Astrocyte (in vitro differentiated cells and primary cell): ENCODE data around the gene ZNF407. TPM values are rescaled to one million over a fixed set of nuclear protein-coding genes. Genes with fewer than 3 reads are reported as not detected.

ENCODE experiments used
- DNase-seq: peaks from one replicate; pipeline ENCODE4 v3.0.0-alpha.2; 2010; ENCODE audit warnings: low read depth
- FAIRE-seq: peaks from 2 replicates; lab custom pipeline; 2011; peaks lifted over from hg19 to GRCh38; lab: Jason Lieb, UNC
- H2AFZ ChIP-seq: 2 replicates; pipeline ENCODE4 v1.6.0; 2012; ENCODE audit warnings: low read depth, low read length, inconsistent platforms
- H3K27ac ChIP-seq: 2 replicates; pipeline ENCODE4 v1.5.1; 2011; ENCODE audit warnings: low read depth, low read length, inconsistent platforms
- H3K27me3 ChIP-seq: 2 replicates; pipeline ENCODE4 v1.6.0; 2011; ENCODE audit warnings: low read length, inconsistent platforms; ENCODE audit not compliant: insufficient read depth
- H3K36me3 ChIP-seq: 2 replicates; pipeline ENCODE4 v1.5.1; 2011; ENCODE audit warnings: low read length, inconsistent platforms; ENCODE audit not compliant: insufficient read depth
- H3K4me1 ChIP-seq: 2 replicates; pipeline ENCODE4 v1.5.1; 2011; ENCODE audit warnings: low read length, inconsistent platforms; ENCODE audit not compliant: insufficient read depth
- H3K4me2 ChIP-seq: 2 replicates; pipeline ENCODE4 v1.6.0; 2012; ENCODE audit warnings: low read length, inconsistent platforms
- H3K4me3 ChIP-seq: 2 replicates; pipeline ENCODE4 v1.5.1; 2011; ENCODE audit warnings: low read depth, mild to moderate bottlenecking, low read length, inconsistent platforms; ENCODE audit not compliant: insufficient read depth
- H3K79me2 ChIP-seq: 2 replicates; pipeline ENCODE4 v1.6.0; 2012; ENCODE audit warnings: mild to moderate bottlenecking, low read length, inconsistent platforms; ENCODE audit not compliant: insufficient read depth
- H3K9ac ChIP-seq: 2 replicates; pipeline ENCODE4 v1.6.0; 2012; ENCODE audit warnings: mild to moderate bottlenecking, low read length, inconsistent platforms
- H3K9me3 ChIP-seq: 2 replicates; pipeline ENCODE4 v1.5.1; 2012; ENCODE audit warnings: low read depth, mild to moderate bottlenecking, low read length, inconsistent platforms; ENCODE audit not compliant: insufficient read depth
- H4K20me1 ChIP-seq: 2 replicates; pipeline ENCODE4 v1.6.0; 2012; ENCODE audit warnings: low read length, inconsistent platforms; ENCODE audit not compliant: insufficient read depth
- H3K27ac Mint-ChIP-seq: one replicate; pipeline ENCODE4 v1.8.0; 2021; ENCODE audit warnings: mild to moderate bottlenecking, mixed read lengths; ENCODE audit not compliant: unreplicated experiment
- H3K27me3 Mint-ChIP-seq: one replicate; pipeline ENCODE4 v1.8.0; 2021; ENCODE audit warnings: low read depth, mixed read lengths; ENCODE audit not compliant: unreplicated experiment
- H3K36me3 Mint-ChIP-seq: one replicate; pipeline ENCODE4 v1.8.0; 2021; ENCODE audit warnings: low read depth, mixed read lengths; ENCODE audit not compliant: unreplicated experiment
- H3K4me1 Mint-ChIP-seq: one replicate; pipeline ENCODE4 v1.8.0; 2021; ENCODE audit warnings: low read depth, mixed read lengths; ENCODE audit not compliant: unreplicated experiment
- H3K4me3 Mint-ChIP-seq: one replicate; pipeline ENCODE4 v1.8.0; 2021; ENCODE audit warnings: mild to moderate bottlenecking, moderate library complexity, mixed read lengths; ENCODE audit not compliant: unreplicated experiment
- H3K9me3 Mint-ChIP-seq: one replicate; pipeline ENCODE4 v1.8.0; 2021; ENCODE audit warnings: mild to moderate bottlenecking, mixed read lengths; ENCODE audit not compliant: unreplicated experiment
- CTCF ChIP-seq: IDR thresholded peaks from 2 replicates; pipeline ENCODE4 v1.5.1; 2011; ENCODE audit warnings: low read depth, mild to moderate bottlenecking, inconsistent platforms, low read length, moderate library complexity; ENCODE audit not compliant: insufficient read depth
- EZH2 ChIP-seq: IDR thresholded peaks from 2 replicates; pipeline ENCODE4 v1.6.1; 2012; ENCODE audit warnings: mild to moderate bottlenecking, low read length, inconsistent platforms; ENCODE audit not compliant: insufficient read depth
- total RNA-seq: library from RNA; stranded (reverse); gene quantifications from 2 replicates; pipeline ENCODE4 v1.2.1, GENCODE V29; 2021

ZNF407 gene
- total RNA-seq, 1 donor from 2014 or later = 13.8 TPM

- no peaks in the 10 kb centered on the region for H3K36me3 Mint-ChIP-seq
- Histone ChIP-seq H3K27me3 (no peaks in the 10 kb centered on the region), H3K4me2 (no peak overlapping the region), H3K9me3 (no peaks in the 10 kb centered on the region), H3K4me1 (no peaks in the 10 kb centered on the region), H2AFZ (no peak overlapping the region), H4K20me1 (no peaks in the 10 kb centered on the region), H3K27ac (no peak overlapping the region), H3K9ac (no peak overlapping the region), H3K4me3 (no peak overlapping the region), H3K36me3 (no peaks in the 10 kb centered on the region), H3K79me2 (no peaks in the 10 kb centered on the region)
- H3K27ac Mint-ChIP-seq = no peak overlapping the region
- H3K27me3 Mint-ChIP-seq = no peaks in the 10 kb centered on the region
- DNase-seq = no peak
- no peak overlapping the region for H3K4me3 Mint-ChIP-seq
- peaks cover 5% of the 10 kb centered on the region for H3K4me1 Mint-ChIP-seq
- TF ChIP-seq EZH2 = no peak
- TF ChIP-seq CTCF = no peak
- H3K9me3 Mint-ChIP-seq = no peaks in the 10 kb centered on the region
- FAIRE-seq = no peak
Measured at GRCh38 chr18:74862094-74862493, 264.4 kb downstream of the ZNF407 start.

DNA sequence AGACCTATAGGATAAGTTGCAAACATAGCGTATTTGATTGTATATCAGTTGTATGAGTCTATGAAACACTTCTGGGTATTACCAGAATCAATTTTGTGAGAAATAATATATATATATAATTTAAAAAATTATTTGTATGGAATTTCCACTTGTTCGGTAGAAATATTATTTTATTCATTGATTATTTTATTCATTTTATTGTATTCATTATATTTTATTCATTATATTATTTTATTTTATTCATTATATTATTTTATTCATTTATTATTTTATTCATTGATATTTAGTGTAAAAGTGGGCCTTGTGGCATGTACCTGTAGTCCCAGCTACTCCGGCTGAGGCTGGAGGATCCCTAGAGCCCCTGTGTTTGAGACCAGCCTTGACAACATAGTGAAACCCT, 268.9 kb downstream of the ZNF407 start:
- H3K79me2 ChIP-seq = no peaks in the 10 kb centered on the region
- no peak overlapping the region for H3K27ac Mint-ChIP-seq
- H3K4me1 Mint-ChIP-seq = peaks cover 15% of the 10 kb centered on the region

More for the DNA sequence above, 268.9 kb downstream of the ZNF407 start:
- Histone ChIP-seq H3K9me3 (no peaks in the 10 kb centered on the region), H3K4me3 (no peak overlapping the region), H3K9ac (no peak overlapping the region), H3K36me3 (no peaks in the 10 kb centered on the region), H4K20me1 (no peaks in the 10 kb centered on the region), H3K27me3 (no peaks in the 10 kb centered on the region), H3K27ac (no peak overlapping the region), H3K4me2 (no peak overlapping the region), H3K4me1 (peaks cover 9% of the 10 kb centered on the region), H2AFZ (no peak overlapping the region)
- Mint-ChIP-seq H3K9me3 (no peaks in the 10 kb centered on the region), H3K36me3 (no peaks in the 10 kb centered on the region), H3K4me3 (no peak overlapping the region), H3K27me3 (no peaks in the 10 kb centered on the region)
- no peak for FAIRE-seq
- TF ChIP-seq EZH2 (no peak), CTCF (no peak)
- DNase-seq = no peak
